Mesendoderm (in vitro differentiated cells): ENCODE measurements around the gene ARFGAP1.

Experiments
- DNase-seq: peaks from one replicate; pipeline ENCODE4 v3.0.0; 2013
- H2AK5ac ChIP-seq: 2 replicates; pipeline ENCODE4 v1.6.1; 2013; ENCODE audit warnings: low read length, inconsistent platforms
- H2BK120ac ChIP-seq: 2 replicates; pipeline ENCODE4 v1.6.1; 2013; ENCODE audit warnings: low read depth, mild to moderate bottlenecking, low read length, moderate library complexity, mixed read lengths
- H2BK15ac ChIP-seq: replicated peaks from 2 replicates; pipeline ENCODE4 v1.6.1; 2013; ENCODE audit warnings: low read depth, mild to moderate bottlenecking, moderate library complexity
- H2BK5ac ChIP-seq: 2 replicates; pipeline ENCODE4 v1.6.1; 2013; ENCODE audit warnings: low read length, inconsistent platforms
- H3K18ac ChIP-seq: 2 replicates; pipeline ENCODE4 v1.6.1; 2013; ENCODE audit warnings: mild to moderate bottlenecking, low read length, mixed read lengths
- H3K23ac ChIP-seq: one replicate; pipeline ENCODE4 v1.6.1; 2013; ENCODE audit warnings: low read length
- H3K27ac ChIP-seq: 2 replicates; pipeline ENCODE4 v1.5.1; 2013; ENCODE audit warnings: low read depth, mild to moderate bottlenecking, inconsistent platforms, low read length, moderate library complexity
- H3K27me3 ChIP-seq: 2 replicates; pipeline ENCODE4 v1.6.1; 2013; ENCODE audit warnings: low read length, control low read depth, mild to moderate bottlenecking, inconsistent platforms; ENCODE audit not compliant: insufficient read depth, poor library complexity
- H3K36me3 ChIP-seq: 2 replicates; pipeline ENCODE4 v1.6.1; 2013; ENCODE audit warnings: low read length, inconsistent platforms; ENCODE audit not compliant: control insufficient read depth, insufficient read depth
- H3K4ac ChIP-seq: one replicate; pipeline ENCODE4 v1.6.1; 2013; ENCODE audit warnings: low read depth, mild to moderate bottlenecking, low read length, moderate library complexity
- H3K4me1 ChIP-seq: 2 replicates; pipeline ENCODE4 v1.6.1; 2013; ENCODE audit warnings: low read depth, low read length, inconsistent platforms; ENCODE audit not compliant: control insufficient read depth
- H3K4me2 ChIP-seq: 2 replicates; pipeline ENCODE4 v1.6.1; 2013; ENCODE audit warnings: low read length
- H3K4me3 ChIP-seq: 2 replicates; pipeline ENCODE4 v1.5.1; 2013; ENCODE audit warnings: mild to moderate bottlenecking, low read length
- H3K56ac ChIP-seq: one replicate; pipeline ENCODE4 v1.6.1; 2013; ENCODE audit warnings: low read length
- H3K79me1 ChIP-seq: 2 replicates; pipeline ENCODE4 v1.6.1; 2013; ENCODE audit warnings: low read length, inconsistent platforms
- H3K79me2 ChIP-seq: 2 replicates; pipeline ENCODE4 v1.6.1; 2013; ENCODE audit warnings: mild to moderate bottlenecking, low read length; ENCODE audit not compliant: control insufficient read depth, insufficient read depth
- H3K9ac ChIP-seq: 2 replicates; pipeline ENCODE4 v1.6.1; 2013; ENCODE audit warnings: low read length, inconsistent platforms
- H4K5ac ChIP-seq: one replicate; pipeline ENCODE4 v1.6.1; 2013; ENCODE audit warnings: low read length
- H4K8ac ChIP-seq: one replicate; pipeline ENCODE4 v1.6.1; 2013; ENCODE audit warnings: low read depth, mild to moderate bottlenecking, control low read depth, low read length, moderate library complexity
- WGBS: extraction: QIAGEN DNeasy Blood & Tissue Kit; methylation state at CpG from one replicate; pipeline ENCODE4 v1.1.7; 2013; ENCODE audit warnings: low lambda C conversion rate, missing lambda C conversion rate; ENCODE audit not compliant: insufficient coverage; ENCODE audit errors: extremely low coverage; 5-methylcytosine and 5-hydroxymethylcytosine counted together

ARFGAP1 gene

DNA sequence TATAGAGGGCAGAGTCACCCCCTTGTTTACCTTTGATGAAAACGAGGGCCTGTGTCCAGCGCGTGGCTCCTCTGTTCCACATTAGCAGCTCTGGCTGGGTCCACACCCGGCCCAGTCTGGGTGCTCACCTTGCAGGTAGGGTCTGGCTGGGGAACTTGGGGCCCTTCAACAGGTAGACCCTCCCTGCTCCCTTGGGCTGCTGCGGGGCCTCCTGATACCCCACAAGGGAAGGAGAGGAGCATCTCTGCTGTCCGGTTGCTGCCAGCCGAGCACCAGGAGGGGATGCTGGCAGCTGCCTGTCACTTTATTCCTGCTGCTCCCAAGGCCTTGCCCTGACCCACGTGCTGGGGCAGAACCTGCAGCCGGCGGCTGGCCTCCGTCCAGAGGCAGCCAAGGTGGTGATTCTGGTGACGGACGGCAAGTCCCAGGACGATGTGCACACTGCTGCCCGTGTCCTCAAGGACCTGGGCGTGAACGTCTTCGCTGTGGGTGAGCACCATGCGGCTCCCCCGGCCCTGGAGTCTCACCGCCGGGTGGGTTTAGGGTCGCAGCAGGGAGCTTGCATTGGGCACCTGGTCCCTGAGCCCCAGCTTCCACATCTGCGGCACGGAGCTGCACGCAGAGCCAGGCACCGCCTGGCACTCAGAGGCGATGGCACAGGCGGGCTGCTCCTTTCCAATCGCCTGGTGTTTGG lies 35.8 kb downstream of the ARFGAP1 start:
- Histone ChIP-seq H3K4ac (no peak overlapping the region), H3K36me3 (no peaks in the 10 kb centered on the region), H3K56ac (no peak overlapping the region), H3K4me2 (no peak overlapping the region), H3K23ac (no peak overlapping the region), H4K8ac (no peak overlapping the region), H3K27ac (no peak overlapping the region), H3K4me3 (no peak overlapping the region), H3K4me1 (no peaks in the 10 kb centered on the region), H3K18ac (no peak overlapping the region), H3K9ac (no peak overlapping the region), H4K5ac (no peak overlapping the region), H3K27me3 (no peaks in the 10 kb centered on the region), H3K79me1 (no peaks in the 10 kb centered on the region), H2BK5ac (no peak overlapping the region), H2BK15ac (no peak overlapping the region), H2AK5ac (no peak overlapping the region), H3K79me2 (no peaks in the 10 kb centered on the region), H2BK120ac (no peak overlapping the region)
- DNase-seq = no peak
- no CpG with 5 or more reads among the region's 30 CpGs for WGBS

DNA sequence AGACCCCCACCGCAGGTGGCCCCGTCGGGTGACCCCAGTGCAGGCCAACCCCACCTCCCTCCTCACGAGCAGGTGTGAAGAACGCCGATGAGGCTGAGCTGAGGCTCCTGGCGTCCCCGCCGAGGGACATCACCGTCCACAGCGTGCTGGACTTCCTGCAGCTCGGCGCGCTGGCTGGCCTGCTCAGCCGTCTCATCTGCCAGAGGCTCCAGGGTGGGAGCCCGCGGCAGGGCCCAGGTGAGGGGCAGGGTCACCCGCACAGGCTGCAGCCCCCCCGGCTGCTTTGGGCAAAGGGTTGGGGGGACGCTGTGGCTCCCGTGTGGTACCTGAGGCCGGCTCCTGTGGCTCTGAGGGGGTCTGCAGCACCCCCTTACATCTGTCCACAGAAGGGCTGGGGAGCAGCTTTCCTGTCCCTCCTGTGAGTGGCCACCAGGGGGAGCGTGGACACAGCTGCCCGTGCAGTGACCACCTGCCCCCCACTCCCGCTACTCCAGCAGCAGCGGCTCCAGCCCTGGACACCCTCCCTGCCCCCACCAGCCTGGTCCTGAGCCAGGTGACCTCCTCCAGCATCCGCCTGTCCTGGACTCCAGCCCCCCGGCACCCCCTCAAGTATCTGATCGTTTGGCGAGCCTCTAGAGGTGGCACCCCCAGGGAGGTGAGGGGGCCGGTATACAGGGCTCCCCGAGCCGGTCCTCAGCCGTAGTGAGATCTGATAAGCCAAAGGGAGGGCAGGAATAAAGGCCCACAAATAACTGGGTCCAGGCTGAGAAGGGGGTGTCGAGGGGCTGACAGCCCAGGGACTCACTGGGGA lies 36.9 kb downstream of the ARFGAP1 start:
- Histone ChIP-seq H3K23ac (no peak overlapping the region), H4K8ac (no peak overlapping the region), H2BK5ac (no peak overlapping the region), H2BK15ac (no peak overlapping the region), H4K5ac (no peak overlapping the region), H3K36me3 (no peaks in the 10 kb centered on the region), H3K4me2 (no peak overlapping the region), H3K9ac (no peak overlapping the region), H3K27me3 (no peaks in the 10 kb centered on the region), H3K4ac (no peak overlapping the region), H3K56ac (no peak overlapping the region), H3K27ac (no peak overlapping the region), H3K18ac (no peak overlapping the region), H2AK5ac (no peak overlapping the region), H3K4me1 (no peaks in the 10 kb centered on the region), H3K79me1 (no peaks in the 10 kb centered on the region), H2BK120ac (no peak overlapping the region), H3K79me2 (no peaks in the 10 kb centered on the region), H3K4me3 (no peak overlapping the region)
- DNase-seq = peak; percentile 25
- no CpG with 5 or more reads among the region's 35 CpGs for WGBS

DNA sequence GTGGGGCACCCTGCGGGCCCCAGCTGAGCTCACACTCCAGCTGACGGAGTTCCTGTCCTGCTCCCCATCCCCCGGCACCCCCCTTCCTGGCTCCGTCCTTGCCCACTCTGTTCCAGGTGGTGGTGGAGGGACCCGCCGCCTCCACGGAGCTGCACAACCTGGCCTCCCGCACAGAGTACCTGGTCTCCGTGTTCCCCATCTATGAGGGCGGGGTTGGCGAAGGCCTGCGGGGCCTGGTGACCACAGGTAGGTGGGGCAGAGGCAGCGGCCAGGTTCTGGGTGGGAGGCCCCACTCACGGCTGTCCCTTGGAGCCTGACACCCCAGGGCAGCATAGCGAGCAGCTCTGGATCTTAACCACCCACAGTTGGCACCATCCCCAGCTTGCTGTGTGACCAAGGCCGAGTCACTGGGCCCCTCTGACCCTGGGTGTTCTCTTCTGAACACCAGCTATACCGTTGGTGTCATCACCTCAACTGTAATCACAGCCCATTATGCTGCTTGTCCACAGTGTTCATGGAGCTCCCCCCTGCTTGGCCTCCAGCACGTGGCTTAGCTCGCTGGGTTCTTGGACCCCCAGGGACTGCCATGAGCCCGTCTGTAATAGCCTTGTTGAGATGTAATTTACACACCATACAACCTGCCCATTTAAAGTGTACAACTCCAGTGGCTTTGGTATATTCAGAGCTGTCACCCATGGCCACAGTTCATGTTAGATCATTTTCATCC lies 37.8 kb downstream of the ARFGAP1 start:
- Histone ChIP-seq H3K27me3 (no peaks in the 10 kb centered on the region), H2BK5ac (no peak overlapping the region), H2BK120ac (no peak overlapping the region), H3K56ac (no peak overlapping the region), H3K4me1 (no peaks in the 10 kb centered on the region), H3K27ac (no peak overlapping the region), H3K4ac (no peak overlapping the region), H4K8ac (no peak overlapping the region), H3K79me1 (no peaks in the 10 kb centered on the region), H3K79me2 (no peaks in the 10 kb centered on the region), H3K36me3 (no peaks in the 10 kb centered on the region), H2BK15ac (no peak overlapping the region), H3K4me2 (no peak overlapping the region), H3K4me3 (no peak overlapping the region), H4K5ac (no peak overlapping the region), H3K23ac (no peak overlapping the region), H3K9ac (no peak overlapping the region), H2AK5ac (no peak overlapping the region), H3K18ac (no peak overlapping the region)
- no CpG with 5 or more reads among the region's 20 CpGs for WGBS
- DNase-seq = no peak

DNA sequence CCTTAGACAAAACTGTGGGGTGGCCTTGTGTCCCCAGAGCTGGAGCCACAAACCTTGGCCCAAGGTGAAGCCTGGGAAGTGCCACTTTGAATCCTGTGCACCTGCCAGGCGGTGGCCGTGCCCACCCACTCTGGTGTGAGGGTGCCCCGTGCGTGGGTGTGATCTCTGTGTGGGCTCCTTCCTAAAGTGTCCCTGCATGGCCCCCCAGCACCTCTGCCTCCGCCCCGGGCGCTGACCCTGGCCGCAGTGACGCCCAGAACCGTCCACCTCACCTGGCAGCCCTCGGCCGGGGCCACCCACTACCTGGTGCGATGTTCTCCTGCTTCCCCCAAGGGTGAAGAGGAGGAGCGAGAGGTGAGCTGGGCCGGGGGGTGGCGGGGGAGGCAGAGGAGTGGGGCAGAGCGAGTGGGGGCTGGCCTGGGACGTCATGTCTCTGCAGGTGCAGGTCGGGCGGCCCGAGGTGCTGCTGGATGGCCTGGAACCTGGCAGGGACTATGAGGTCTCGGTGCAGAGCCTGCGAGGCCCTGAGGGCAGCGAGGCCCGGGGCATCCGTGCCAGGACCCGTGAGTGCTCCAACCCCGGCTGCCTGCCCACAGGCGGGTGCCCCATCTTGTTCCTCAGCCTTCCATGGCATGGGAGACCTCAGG lies 38.7 kb downstream of the ARFGAP1 start:
- Histone ChIP-seq H2BK120ac (no peak overlapping the region), H3K4me3 (no peak overlapping the region), H3K9ac (no peak overlapping the region), H3K4me2 (no peak overlapping the region), H3K56ac (no peak overlapping the region), H2AK5ac (no peak overlapping the region), H3K27me3 (no peaks in the 10 kb centered on the region), H3K79me1 (no peaks in the 10 kb centered on the region), H3K27ac (no peak overlapping the region), H3K4me1 (no peaks in the 10 kb centered on the region), H4K5ac (no peak overlapping the region), H3K18ac (no peak overlapping the region), H3K23ac (no peak overlapping the region), H2BK5ac (no peak overlapping the region), H4K8ac (no peak overlapping the region), H3K4ac (no peak overlapping the region), H3K36me3 (no peaks in the 10 kb centered on the region), H3K79me2 (no peaks in the 10 kb centered on the region), H2BK15ac (no peak overlapping the region)
- DNase-seq = no peak
- no CpG with 5 or more reads among the region's 29 CpGs for WGBS

DNA sequence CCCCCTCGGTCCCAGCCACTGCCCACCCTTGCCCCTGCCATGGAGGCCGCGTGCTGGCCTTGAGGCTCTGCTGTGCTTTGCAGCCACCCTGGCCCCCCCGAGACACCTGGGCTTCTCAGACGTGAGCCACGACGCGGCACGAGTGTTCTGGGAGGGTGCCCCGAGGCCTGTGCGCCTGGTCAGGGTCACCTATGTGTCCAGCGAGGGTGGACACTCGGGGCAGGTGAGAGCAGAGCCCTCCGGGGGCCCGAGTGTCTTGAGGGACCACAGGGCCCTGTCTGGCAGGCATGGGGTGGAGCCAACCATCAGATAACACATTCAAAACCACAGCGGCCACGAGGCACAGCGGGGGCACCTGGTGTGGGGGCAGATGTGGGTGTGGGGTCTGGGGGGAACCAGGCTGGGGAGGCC lies 39.2 kb downstream of the ARFGAP1 start:
- Histone ChIP-seq H3K4me2 (no peak overlapping the region), H2BK5ac (no peak overlapping the region), H3K79me1 (no peaks in the 10 kb centered on the region), H3K23ac (no peak overlapping the region), H2AK5ac (no peak overlapping the region), H3K56ac (no peak overlapping the region), H3K4me1 (no peaks in the 10 kb centered on the region), H3K27ac (no peak overlapping the region), H2BK15ac (no peak overlapping the region), H3K4me3 (no peak overlapping the region), H4K5ac (no peak overlapping the region), H3K18ac (no peak overlapping the region), H3K36me3 (no peaks in the 10 kb centered on the region), H3K27me3 (no peaks in the 10 kb centered on the region), H4K8ac (no peak overlapping the region), H3K4ac (no peak overlapping the region), H3K9ac (no peak overlapping the region), H2BK120ac (no peak overlapping the region), H3K79me2 (no peaks in the 10 kb centered on the region)
- WGBS = no CpG with 5 or more reads among the region's 18 CpGs
- DNase-seq = no peak
